ENCODE measurements around the gene IRF6. TPM values are rescaled to one million over a fixed set of nuclear protein-coding genes. Genes with fewer than 3 reads are reported as not detected.

Gene IRF6
- total RNA-seq, 1 donor from 2014 or later, result 0.15 TPM

GRCh38 chr1:209766051-209766450, 39.9 kb downstream of the IRF6 start:
- intact Hi-C loops (cut with micrococcal nuclease), result loop anchor here (5.0 kb wide), 3 partner anchors 171 to 779 kb away; partner anchors contain the start of gene SYT14

DNA sequence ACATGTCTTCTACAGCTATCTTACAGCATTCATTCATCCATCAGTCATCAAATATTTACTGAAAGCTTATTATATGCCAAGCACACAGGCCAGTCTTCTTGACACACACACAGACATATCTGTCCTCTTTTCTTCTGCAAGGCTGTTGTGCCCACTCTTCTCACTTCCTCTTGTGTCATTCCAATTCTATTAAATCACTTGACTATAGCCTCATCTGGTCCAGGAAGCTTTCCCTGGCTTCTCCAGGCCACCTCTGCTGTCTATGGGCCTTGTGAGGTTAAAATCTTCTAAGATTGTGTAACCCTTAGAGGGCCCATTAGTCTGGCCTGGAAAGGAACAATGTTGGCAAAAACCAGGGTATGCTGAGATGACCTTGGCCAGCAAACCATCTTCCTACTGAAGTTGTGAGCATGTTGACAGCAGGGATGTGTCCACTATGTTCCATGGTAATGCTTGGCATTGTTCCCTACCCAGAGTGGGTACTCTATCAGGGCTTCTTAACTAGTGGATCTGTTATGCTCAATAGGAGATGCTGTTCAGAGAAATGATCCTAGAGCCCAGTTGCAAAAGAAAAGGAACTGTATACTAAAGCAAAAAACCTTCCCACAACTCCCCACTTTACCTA, 44.8 kb downstream of the IRF6 start:
- intact Hi-C loops (cut with micrococcal nuclease), result loop anchor here (5.0 kb wide), 1 partner anchor 1496 kb away; the partner anchor contains the start of gene RCOR3

DNA sequence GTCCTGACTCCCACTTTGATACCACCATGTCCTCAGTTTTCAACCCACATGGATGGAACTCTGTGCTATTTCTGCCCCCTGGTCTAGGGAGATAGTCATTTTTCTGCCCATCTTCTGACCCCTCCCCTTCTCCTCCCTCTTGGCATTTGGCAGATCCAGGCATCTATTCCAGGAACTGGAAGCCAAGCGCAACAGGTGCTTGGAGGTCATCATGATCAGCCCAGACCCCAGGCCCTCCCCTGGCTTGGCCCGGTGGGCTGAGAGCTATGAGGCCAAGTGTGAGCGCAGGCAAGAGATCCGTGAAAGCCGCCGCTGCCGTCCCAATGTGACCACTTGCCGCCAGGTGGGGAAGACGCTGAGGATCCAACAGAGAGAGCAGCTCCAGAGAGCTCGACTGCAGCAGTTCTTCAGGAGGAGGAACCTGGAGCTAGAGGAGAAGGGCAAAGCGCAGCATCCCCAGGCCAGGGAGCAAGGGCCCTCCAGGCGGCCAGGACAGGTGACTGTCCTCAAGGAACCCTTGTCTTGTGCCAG, 46.0 kb downstream of the IRF6 start:
- intact Hi-C loops (cut with micrococcal nuclease), result loop anchor here (5.0 kb wide), 1 partner anchor 1497 kb away; the partner anchor contains the start of gene RCOR3

DNA sequence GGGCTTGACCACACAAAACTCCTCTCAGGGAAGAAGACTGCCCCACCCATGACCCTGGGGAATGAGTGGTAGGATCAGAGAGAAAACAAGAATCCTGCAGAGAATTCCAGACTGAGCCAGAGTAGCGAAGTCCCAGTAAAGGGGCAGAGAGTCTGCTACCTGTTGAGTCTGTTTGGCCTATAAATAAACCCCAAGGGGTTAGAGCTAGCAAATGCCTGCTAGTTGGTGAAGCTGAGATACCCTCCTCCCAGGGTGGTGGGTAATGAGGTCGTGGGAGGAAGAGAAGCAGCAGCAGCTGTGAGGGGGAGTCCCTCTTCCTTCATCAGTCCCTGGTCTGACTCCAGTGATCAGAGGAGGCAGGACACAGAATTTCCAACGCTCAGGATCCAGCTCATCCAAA, 47.5 kb downstream of the IRF6 start:
- intact Hi-C loops (cut with micrococcal nuclease), result no loop called here

GRCh38 chr1:209756615-209757445, 49.1 kb downstream of the IRF6 start:
- intact Hi-C loops (cut with micrococcal nuclease), result loop anchor here (1.0 to 2.0 kb wide), 4 partner anchors 11 to 84 kb away; partner anchors contain the start of genes C1orf74 and UTP25

DNA sequence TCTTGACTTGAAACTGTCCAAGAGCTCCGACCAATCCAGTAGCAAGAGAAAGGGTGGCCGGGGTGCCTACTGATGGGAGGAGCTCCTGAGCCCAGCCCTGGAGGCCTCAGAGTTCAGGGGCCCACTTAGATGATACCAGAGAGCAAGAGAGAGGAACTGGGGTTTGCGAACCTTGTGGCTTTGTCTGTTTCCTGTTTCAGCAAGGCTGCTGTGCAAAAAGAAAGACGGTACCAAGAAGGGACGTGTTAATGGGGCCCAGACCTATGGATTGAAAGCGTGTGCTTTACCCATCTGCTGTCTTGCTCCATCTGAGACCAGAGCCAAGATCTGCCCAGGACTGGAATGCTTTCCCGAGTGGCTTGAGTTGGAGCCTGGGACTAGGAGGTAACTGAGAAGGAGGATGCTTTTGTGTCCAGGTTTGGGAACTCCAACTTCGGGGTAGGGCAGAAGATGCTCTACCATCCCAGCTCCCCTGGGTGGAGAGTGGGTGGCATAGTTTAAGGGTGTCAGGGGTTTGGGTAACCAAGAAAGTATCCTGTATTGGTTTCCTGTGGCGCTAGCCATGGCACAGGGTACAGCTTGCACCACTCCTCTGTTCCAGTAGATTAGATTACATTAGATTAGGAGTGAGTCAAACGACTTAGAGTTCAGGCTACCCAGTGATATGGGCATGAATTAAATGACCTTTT, 49.9 kb downstream of the IRF6 start, which contains the start of gene TRAF3IP3:
Gene TRAF3IP3, plus strand, starts transcription at position 128 of the 689 bp plus-strand sequence. CDS start 3,987 bp downstream, outside the sequence.
- intact Hi-C loops (cut with micrococcal nuclease), result loop anchor here (1.0 to 2.0 kb wide), 4 partner anchors 12 to 83 kb away; partner anchors contain the start of genes C1orf74 and UTP25

GRCh38 chr1:209755256-209755655, 50.7 kb downstream of the IRF6 start:
- intact Hi-C loops (cut with micrococcal nuclease), result no loop called here

- intact Hi-C loops (cut with micrococcal nuclease), result loop anchor here (1.0 kb wide), 1 partner anchor 31 kb away; the partner anchor contains the start of gene C1orf74
These were observed 53.1 kb downstream of the IRF6 start for GRCh38 chr1:209752890-209753289.

- intact Hi-C loops (cut with micrococcal nuclease), result loop anchor here (1.0 kb wide), 1 partner anchor 33 kb away; the partner anchor contains the start of gene C1orf74
These were observed 54.2 kb downstream of the IRF6 start for GRCh38 chr1:209751627-209752231.

DNA sequence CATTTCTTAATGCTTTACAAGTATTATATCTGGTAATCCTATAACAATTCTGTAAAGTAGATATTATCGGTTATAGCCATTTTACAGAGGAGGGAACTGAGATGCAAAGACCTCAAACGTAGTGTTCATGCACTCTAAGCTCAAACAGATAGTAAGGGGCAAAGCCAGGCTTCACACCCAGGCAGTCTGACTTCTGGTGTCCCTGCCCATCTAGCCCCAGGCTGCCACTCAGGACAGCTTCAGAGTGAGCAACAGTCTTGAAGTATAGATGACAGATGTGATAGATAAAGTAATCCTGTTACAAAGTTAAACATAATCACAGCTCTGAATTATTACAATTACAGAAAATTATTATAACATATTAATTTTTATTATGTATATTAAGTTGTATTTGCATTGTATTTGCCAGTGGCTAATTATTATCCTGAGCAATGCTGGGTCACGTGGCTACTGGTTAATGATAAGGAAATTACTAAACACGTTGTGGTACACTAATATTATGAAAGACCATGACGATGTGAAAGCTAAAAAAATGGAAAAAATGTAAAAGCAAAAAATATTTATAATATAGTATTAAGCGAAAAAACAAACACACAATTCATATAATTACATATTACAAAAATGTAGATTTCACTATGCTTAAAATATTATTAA, 56.1 kb downstream of the IRF6 start:
- intact Hi-C loops (cut with micrococcal nuclease), result loop anchor here (5.0 kb wide), 1 partner anchor 37 kb away; no protein-coding TSS in a partner anchor

DNA sequence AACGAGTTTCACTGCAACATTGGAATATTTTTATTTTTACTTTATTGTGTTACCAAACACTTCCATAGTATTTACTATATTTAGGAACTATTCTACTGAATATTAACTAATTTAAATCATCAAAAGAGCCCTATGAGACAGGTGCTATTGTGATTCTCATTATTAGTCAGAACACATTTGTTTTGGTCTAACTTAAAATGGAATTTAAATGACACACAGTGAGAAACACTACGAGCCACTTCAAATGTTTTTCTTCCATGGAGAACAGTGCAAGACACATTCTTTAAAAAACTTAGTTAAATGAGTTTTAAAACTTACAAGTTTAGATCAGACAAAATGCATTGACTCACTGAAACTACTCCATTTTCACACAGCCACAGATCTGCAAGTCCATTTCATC, 56.7 kb downstream of the IRF6 start:
- intact Hi-C loops (cut with micrococcal nuclease), result loop anchor here (5.0 kb wide), 1 partner anchor 37 kb away; no protein-coding TSS in a partner anchor

DNA sequence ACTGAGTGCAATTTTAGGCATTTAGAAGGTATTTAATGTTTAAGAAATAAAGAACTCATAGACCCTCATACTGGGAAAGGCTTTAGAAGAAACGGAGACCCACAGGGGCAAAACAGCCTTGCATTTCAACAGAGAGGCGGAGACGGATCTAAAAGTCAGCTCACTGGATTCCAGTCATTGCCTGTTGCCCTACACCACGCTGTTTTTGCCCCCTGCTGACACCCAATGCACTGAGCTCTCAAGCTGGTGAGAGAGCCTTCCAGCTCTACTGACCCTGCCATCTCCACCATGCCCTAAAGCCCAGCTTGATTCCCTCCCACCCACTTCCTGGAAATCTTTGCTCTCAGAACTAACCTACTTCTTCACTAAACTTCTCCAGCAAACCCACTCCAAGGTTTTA, 57.3 kb downstream of the IRF6 start:
- intact Hi-C loops (cut with micrococcal nuclease), result loop anchor here (5.0 kb wide), 1 partner anchor 36 kb away; no protein-coding TSS in a partner anchor

DNA sequence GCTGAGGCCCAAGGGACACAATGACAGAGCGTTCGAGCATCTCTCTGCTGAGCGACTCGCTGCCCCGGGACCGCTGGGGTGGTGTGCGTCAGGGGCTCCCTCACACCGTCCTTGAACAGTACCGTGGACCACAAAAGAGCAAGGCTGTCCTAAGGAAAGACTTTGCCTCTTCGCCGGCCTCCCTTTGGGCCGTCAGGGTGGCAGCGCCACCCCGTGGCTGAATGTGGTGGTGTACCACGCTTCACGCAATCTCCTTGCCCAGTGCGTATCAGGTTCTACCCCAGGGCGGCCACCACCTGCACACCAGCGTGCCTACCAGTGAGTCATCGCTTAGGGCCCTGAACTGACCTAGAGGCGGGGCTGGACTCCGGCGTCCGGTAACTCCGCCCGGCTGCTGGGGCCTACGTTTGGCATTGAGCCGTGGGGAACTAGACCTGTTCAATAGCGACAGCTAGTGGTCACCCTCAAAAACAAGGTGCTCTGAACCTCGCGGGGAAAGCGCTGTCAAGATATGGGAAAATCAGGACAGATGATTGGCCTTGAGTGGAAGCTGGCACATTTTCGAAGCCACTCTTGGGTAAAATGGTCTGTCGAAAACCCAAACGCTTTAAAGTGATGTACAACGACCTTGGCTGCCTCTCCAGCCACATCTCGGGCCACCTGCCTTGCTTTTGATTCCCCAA, 58.2 kb downstream of the IRF6 start:
- intact Hi-C loops (cut with micrococcal nuclease), result loop anchor here (1.0 to 5.0 kb wide), 10 partner anchors 23 to 178 kb away; no protein-coding TSS in a partner anchor

GRCh38 chr1:209746451-209747165, 59.3 kb downstream of the IRF6 start:
- intact Hi-C loops (cut with micrococcal nuclease), result loop anchor here (1.0 to 5.0 kb wide), 10 partner anchors 22 to 177 kb away; no protein-coding TSS in a partner anchor

DNA sequence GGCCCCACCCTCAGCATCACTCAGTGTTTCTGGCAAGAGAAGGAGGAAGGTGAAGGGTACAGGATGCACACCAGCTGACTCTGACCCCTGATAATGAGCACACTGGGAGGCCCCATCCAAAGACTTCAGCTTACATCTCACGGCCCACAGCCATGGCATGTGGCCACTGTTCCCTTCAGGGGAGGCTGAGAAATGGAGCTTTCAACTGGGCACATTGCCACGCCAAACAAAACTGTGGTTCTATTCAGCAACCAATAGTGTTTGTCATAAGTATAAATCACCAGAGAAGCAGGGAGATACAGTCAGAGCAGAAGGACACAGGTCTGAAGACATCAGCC, 62.8 kb downstream of the IRF6 start:
- intact Hi-C loops (cut with micrococcal nuclease), result no loop called here

DNA sequence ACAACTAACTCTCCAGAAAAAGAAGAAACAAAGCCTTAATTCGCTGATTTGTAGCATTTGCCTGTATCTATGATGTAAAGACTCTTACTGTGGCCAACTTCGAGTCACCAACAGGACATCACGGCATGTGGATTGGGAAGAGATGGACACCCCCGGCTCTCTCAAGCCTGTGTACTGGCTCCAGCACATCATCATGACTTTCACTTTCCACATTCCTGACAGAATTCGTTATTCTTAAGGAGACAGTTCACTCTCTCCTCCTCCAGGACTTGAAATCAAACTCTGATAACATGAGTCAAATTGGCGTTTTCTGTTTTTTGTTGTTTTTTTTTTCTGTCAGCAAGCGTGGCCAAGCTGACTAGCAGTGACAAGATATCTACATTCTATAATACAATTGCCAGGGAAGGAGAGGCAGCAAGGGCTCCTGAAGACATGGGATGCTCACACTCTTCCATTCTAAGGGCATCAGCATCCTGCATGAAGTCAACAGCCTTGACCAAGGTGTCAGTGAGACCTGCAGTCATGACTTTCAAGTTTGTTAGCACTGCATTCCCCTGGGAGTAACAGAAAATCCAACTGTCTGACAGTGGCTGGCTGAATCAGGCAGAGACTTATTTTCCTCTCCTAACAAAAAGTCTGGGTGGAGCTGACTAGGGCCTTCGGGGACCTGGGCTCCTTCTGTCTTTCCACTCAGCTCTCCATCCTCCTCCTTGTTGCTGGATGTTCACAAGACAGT, 63.4 kb downstream of the IRF6 start:
- intact Hi-C loops (cut with micrococcal nuclease), result no loop called here

DNA sequence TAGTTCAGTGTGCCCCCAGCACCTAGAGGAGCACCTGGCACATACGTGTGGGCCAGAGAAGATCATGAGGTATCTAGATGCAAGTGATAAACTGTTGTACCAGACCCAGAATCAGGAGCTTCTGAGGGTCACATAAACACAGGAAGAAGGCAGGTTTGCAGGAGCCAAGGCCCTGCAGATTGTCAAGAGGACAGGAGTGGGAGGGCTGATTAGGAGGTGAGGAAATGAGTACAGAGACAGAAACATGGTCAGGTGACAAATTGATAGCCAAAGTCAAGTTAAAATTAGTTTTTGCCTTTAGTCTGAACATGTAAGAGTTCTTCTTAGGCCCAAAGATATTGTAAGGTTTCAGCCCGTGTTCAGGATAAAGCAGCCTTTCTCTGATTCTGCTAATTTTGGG, 64.1 kb downstream of the IRF6 start:
- intact Hi-C loops (cut with micrococcal nuclease), result no loop called here

- intact Hi-C loops (cut with micrococcal nuclease), result no loop called here
These were observed 64.7 kb downstream of the IRF6 start for GRCh38 chr1:209741193-209741592.

Measured in T-helper 1 cell treated with Interleukin-12 subunit alpha and Interleukin-12 subunit beta and Interleukin-4 antibody, amounts not matched to agents 30 ng/mL and 1 ng/mL, for 36 hours (primary cell).